Measurements from ENCODE around the gene TRPM2. TPM values are rescaled to one million over a fixed set of nuclear protein-coding genes. Genes with fewer than 3 reads are reported as not detected.
"Not testable (repeated sequence)": the region's sequence is repeated elsewhere in the genome, so short reads cannot be mapped to it uniquely, and the experiment has no call there.

The TRPM2 gene
- total RNA-seq, 4 donors from 2014 or later, result 1.0 to 3.3 (median 3.1) TPM

DNA sequence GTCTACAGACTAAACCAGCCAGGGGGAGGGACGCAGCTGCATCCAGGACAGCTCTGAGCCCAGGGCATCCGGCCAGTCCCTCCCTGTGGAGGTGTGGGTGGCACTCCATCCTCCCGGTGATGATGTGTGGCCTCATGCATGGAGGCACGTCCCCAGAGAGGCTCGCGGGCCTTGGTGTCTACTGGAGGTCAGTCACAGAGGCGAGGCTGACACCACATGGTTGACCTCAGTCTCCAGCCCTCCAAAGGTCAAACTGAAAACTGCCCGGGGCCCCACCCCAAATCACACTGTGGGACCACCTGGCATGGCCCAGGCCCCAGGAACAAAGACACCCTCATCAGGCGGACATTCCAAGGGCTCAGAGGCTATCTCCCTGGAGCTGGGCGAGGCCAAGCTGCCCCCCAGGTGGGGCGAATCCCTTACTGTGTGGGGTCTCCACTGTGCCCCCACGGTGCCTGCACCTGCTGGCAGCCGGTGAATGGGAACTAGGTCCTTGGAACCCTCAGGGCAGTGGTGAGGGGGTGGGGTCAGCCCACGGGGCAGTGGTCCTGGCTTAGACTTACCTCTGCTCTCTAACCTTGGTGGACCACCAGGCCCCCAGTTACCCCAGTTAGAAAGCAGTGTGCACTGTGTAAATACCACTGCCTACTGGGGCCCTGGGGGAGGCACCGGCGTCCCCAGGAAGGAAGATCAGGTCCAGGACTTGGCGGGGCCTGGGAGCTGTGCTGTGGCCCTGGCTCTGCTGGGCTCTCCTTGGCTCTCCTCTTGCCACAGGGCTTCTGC lies 49.1 kb downstream of the TRPM2 start:
- no peaks in the 10 kb centered on the region for H3K9me3 ChIP-seq
- TF ChIP-seq, protein P1, sequence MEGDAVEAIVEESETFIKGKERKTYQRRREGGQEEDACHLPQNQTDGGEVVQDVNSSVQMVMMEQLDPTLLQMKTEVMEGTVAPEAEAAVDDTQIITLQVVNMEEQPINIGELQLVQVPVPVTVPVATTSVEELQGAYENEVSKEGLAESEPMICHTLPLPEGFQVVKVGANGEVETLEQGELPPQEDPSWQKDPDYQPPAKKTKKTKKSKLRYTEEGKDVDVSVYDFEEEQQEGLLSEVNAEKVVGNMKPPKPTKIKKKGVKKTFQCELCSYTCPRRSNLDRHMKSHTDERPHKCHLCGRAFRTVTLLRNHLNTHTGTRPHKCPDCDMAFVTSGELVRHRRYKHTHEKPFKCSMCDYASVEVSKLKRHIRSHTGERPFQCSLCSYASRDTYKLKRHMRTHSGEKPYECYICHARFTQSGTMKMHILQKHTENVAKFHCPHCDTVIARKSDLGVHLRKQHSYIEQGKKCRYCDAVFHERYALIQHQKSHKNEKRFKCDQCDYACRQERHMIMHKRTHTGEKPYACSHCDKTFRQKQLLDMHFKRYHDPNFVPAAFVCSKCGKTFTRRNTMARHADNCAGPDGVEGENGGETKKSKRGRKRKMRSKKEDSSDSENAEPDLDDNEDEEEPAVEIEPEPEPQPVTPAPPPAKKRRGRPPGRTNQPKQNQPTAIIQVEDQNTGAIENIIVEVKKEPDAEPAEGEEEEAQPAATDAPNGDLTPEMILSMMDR (IDR thresholded peaks at IDR 0.05), result no peak
- H3K27ac ChIP-seq, result no peak overlapping the region
- H3K27me3 ChIP-seq, result peaks cover 41% of the 10 kb centered on the region
- ATAC-seq, result no peak
- no peaks in the 10 kb centered on the region for H3K36me3 ChIP-seq
- no peak overlapping the region for H3K4me3 ChIP-seq
- 55% methylated on average over 2 of the region's 17 CpGs; no CpG with 5 or more reads in 1 of the 2 donors for WGBS, 2 donors (ENCODE audit: low coverage in 1 of 2)
- no peaks in the 10 kb centered on the region for H3K4me1 ChIP-seq

- 82 to 92% methylated on average over 1 of the region's 3 CpGs for WGBS, 2 donors (ENCODE audit: low coverage in 1 of 2)
- H3K9me3 ChIP-seq, result no peaks in the 10 kb centered on the region
- H3K36me3 ChIP-seq, result no peaks in the 10 kb centered on the region
- H3K27ac ChIP-seq, result no peak overlapping the region
- no peak for ATAC-seq
- TF ChIP-seq EP300 (IDR thresholded peaks at IDR 0.05), result no peak
- TF ChIP-seq, protein P1 (IDR thresholded peaks at IDR 0.05), result no peak
- TF ChIP-seq POLR2AphosphoS5 (IDR thresholded peaks at IDR 0.05), result no peak
- TF ChIP-seq POLR2A (IDR thresholded peaks at IDR 0.05), result no peak
- H3K4me3 ChIP-seq, result no peak overlapping the region
- no peaks in the 10 kb centered on the region for H3K4me1 ChIP-seq
- peaks cover 45% of the 10 kb centered on the region for H3K27me3 ChIP-seq
These were observed 49.9 kb downstream of the TRPM2 start for GRCh38 chr21:44403106-44404020.

- not testable (repeated sequence) for H3K4me1 ChIP-seq, H3K9me3 ChIP-seq, H3K27ac ChIP-seq, H3K4me3 ChIP-seq, H3K36me3 ChIP-seq, ATAC-seq
- peaks cover 39% of the 10 kb centered on the region for H3K27me3 ChIP-seq
- WGBS, 2 donors (ENCODE audit: low coverage in 1 of 2), result 85 to 87% methylated on average over 6 to 7 of the region's 7 CpGs
These were observed 51.1 kb downstream of the TRPM2 start for GRCh38 chr21:44404482-44404881.

DNA sequence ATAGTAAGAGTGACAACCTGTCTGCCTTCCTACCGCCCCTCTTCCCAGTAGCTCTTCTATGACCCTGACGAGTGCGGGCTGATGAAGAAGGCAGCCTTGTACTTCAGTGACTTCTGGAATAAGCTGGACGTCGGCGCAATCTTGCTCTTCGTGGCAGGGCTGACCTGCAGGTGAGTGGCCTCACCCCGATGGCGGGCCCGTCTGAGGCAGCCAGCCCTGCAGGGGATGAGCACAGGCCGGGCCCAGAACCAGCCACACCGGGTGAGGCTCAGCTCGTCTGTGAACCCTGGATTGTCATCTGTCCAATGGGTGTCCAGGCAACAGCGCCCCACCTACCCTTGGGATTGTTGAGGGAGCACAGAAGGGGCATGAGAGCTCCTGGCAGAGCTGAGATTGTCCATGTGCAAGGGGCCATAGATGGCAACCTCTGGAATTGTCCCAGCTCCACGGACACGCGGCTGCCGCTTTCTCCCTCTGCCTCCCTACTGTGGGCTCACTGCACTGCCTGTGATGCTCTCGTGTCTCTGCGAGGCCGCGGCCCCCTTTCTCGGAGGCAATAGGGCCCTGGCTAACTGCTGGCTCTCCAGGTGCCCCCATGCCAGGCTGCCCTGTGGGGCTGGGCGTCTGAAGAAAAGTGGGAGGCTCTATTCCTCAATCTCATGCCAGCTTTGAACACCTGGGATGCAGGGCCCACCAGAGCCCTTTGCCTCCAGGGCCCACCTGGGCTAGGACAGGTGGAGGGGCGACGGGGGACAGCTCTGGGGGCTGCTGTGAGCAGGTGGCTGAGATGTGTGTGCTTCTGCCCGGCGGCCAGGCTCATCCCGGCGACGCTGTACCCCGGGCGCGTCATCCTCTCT lies 51.9 kb downstream of the TRPM2 start:
- no peaks in the 10 kb centered on the region for H3K9me3 ChIP-seq
- no peak overlapping the region for H3K27ac ChIP-seq
- TF ChIP-seq POLR2A (IDR thresholded peaks at IDR 0.05) (no peak), POLR2AphosphoS5 (IDR thresholded peaks at IDR 0.05) (no peak), EP300 (IDR thresholded peaks at IDR 0.05) (no peak)
- TF ChIP-seq, protein P1 (IDR thresholded peaks at IDR 0.05), result no peak
- no peak for ATAC-seq
- no peak overlapping the region for H3K4me3 ChIP-seq
- no peaks in the 10 kb centered on the region for H3K4me1 ChIP-seq
- H3K27me3 ChIP-seq, result peaks cover 34% of the 10 kb centered on the region
- H3K36me3 ChIP-seq, result no peaks in the 10 kb centered on the region
- WGBS, 2 donors (ENCODE audit: low coverage in 1 of 2), result 62 to 88% methylated on average over 3 to 5 of the region's 34 CpGs
